ENCODE measurements around the gene MYPN.
"Not testable (repeated sequence)": the region's sequence is repeated elsewhere in the genome, so short reads cannot be mapped to it uniquely, and the experiment has no call there.

The MYPN gene

GRCh38 chr10:68171539-68172080 lies 62.3 kb downstream of the MYPN start:
- no peak for DNase-seq (ENCODE audit: low spot score)

- no peak for DNase-seq (ENCODE audit: low spot score)
Observed at GRCh38 chr10:68172324-68172723, 63.0 kb downstream of the MYPN start.

- no peak for DNase-seq (ENCODE audit: low spot score)
Observed at GRCh38 chr10:68175949-68176348, 66.7 kb downstream of the MYPN start.

DNA sequence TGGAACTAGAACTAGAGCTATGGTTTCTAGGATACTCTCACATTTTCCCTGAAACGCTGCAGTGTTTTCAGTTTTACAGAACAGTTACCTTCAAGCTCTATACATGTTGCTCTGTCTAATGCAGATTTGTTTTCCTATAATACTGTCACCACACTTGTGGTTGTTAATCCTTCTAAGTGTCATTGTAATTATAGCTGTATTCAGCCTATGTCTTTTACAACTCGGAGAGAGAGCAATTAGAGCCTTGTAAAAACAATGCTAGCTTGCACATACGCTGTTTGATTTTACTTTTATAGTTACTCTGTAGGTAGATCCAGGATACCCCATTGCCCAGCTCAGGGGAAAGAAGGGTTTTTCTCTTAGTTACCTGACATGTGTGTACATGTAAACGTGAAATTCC lies 67.5 kb downstream of the MYPN start:
- DNase-seq (ENCODE audit: low spot score): no peak

GRCh38 chr10:68178592-68178991 lies 69.3 kb downstream of the MYPN start:
- no peak for DNase-seq (ENCODE audit: low spot score)

GRCh38 chr10:68179016-68179415 lies 69.7 kb downstream of the MYPN start:
- DNase-seq (ENCODE audit: low spot score): no peak

DNA sequence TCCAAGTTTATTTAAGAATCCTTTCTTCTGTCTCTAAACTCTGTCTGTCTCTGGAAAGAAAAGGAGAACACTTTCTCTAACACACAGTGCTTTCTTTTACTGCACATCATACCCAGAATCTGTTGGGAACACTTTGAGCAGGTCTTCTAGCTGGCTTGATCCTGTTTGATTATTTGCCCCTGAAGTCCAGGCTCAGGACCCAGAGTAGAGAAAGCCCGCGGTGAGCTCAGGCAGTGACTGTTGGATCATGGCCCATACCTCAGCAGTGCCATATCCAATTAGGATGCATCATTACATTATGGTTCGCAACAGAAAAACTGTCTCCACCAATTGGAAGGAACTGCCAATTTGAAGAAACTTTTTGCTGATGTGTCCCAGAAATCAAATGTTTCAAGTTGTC lies 71.2 kb downstream of the MYPN start:
- no peak for DNase-seq (ENCODE audit: low spot score)

GRCh38 chr10:68184546-68184945 lies 75.3 kb downstream of the MYPN start:
- DNase-seq (ENCODE audit: low spot score): no peak

DNA sequence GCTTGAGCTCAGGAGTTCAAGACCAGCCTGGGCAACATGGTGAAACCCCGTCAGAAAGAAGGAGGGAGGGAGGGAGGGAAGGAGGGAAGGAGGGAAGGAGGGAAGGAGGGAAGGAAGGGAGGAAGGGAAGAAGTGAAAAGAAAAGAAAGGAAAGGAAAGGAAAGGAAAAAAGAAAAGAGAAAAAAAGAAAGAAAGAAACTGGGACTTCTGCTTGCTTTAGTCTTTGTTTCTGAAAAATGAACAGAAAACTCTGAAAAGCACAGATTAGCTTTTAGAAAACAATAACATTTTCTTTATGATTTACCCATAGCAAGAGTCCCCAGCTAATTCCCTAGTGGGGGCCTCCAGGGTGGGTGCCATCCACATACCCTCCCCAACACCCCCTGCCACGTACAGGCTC lies 75.8 kb downstream of the MYPN start:
- DNase-seq (ENCODE audit: low spot score): no peak

GRCh38 chr10:68188835-68189234 lies 79.5 kb downstream of the MYPN start:
- no peak for DNase-seq (ENCODE audit: low spot score)

DNA sequence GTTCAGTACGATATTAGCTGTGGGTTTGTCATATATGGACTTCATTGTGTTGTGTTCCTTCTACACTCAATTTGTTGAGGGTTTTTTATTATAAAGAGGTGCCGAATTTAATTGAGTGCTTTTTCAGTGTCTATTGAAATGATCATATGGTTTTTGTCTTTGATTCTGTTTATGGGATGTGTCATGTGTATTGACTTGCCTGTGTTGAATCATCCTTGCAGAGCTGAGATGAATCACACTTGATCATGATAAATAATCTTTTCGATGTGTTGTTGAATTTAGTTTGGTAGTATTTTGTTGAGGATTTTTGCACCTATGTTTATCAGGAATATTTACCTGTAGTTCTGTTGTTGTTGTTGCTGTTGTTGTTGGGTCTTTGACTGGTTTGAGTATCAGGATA lies 82.8 kb downstream of the MYPN start:
- no peak for DNase-seq (ENCODE audit: low spot score)

DNA sequence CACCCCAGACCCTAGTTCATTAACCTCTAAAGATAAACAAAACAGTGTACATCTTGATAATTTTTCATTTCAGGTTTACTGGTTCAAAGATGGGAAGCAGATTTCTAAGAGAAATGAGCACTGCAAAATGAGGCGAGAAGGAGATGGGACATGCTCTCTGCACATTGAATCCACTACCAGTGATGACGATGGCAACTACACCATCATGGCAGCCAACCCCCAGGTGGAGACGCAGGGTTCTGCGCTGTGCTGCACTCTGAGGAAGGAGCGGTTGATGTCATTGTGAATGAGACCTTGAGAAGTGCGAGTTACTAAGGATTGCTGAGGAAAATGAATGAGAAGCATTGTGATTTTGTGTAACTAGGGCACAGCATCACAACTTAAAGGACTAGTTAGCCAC lies 85.0 kb downstream of the MYPN start:
- no peak for DNase-seq (ENCODE audit: low spot score)

DNA sequence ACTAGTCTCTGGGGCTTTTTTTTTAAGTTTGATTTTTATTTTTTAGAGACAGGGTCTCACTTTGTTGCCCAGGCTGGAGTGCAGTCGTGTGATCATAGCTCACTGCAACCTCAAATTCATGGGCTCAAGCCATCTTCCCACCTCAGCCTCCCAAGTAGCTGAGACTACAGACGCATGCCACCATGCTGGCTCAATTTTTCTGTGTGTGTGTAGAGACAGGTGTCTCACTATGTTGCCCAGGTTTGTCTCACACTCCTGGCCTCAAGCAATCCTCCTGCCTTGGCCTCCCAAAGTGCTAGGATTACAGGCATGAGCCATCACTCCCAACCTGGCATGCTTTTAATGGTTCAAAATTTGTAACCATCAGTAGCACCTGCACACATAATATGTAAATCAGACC lies 86.5 kb downstream of the MYPN start:
- not testable (repeated sequence) for DNase-seq (ENCODE audit: low spot score)

DNA sequence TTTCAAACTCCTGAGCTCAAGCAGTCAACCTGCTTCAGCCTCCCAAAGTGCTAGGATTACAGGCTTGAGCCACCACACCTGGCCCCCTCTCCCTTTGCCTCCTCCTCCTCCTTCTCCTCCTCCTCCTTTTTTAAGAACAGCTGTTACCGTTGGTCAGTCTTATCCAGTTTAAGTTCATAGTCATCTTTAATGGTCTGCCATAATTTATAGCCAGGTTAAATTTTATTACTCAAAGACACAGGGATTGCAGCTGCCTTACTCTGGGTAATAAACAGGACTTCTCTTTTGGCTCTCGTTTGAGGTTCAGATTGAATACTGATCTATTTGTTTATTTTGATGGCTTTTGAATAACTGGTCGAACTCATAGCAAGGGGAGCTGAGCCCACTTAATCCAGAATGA lies 87.4 kb downstream of the MYPN start:
- no peak for DNase-seq (ENCODE audit: low spot score)

DNA sequence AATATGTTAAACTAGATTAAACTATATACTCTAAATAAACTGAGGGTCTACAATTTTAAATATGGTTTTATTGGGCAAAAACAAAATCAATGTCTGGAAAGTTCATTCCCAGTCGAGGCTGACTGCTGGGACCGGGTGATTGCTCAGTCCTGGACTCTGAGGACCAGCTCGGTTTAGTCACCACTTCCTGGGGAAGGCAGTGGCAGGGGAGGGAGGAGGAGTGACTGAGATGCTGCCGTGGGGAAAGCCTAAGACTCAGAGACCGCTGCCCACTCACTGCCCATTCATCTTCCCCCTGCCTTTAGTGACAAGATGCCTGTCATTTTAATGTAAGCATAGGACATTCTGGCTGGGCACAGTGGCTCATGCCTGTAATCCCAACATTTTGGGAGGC lies 93.7 kb downstream of the MYPN start:
- no peak for DNase-seq (ENCODE audit: low spot score)

GRCh38 chr10:68208424-68209042 lies 99.2 kb downstream of the MYPN start:
- peak; percentile 25 for DNase-seq (ENCODE audit: low spot score)

GRCh38 chr10:68211669-68212068 lies 102.4 kb downstream of the MYPN start:
- no peak for DNase-seq (ENCODE audit: low spot score)

DNA sequence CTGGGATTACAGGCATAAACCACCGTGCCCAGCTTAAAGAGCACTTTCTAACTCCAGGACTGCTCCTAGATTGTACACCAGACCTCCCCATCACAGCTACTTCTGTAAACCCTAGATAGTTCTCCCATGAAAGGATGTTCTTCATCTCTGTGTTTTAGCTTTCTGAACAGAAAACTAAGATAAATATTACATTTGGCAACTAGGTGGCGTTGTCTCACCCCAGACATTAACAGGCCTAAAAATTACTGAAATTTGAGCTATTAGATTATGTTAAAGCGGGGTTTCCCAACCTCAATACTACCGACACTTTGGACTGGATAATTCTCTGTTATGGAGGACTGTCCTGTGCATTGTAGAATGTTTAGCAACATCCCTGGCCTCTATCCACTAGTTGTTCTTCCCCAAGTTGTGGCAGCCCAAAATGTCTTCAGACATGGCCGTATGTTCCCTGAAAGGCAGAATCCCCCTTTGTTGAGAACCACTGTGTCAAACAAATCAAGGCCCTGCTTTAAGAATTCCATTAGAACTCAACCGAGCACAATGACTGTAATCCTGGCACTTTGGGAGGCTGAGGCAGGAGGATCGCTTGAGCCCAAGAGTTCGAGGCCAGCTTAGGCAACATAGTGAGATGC lies 103.5 kb downstream of the MYPN start:
- peak; percentile 25 for DNase-seq (ENCODE audit: low spot score)

- DNase-seq (ENCODE audit: low spot score): no peak
Observed at GRCh38 chr10:68218786-68219185, 109.5 kb downstream of the MYPN start.

DNA sequence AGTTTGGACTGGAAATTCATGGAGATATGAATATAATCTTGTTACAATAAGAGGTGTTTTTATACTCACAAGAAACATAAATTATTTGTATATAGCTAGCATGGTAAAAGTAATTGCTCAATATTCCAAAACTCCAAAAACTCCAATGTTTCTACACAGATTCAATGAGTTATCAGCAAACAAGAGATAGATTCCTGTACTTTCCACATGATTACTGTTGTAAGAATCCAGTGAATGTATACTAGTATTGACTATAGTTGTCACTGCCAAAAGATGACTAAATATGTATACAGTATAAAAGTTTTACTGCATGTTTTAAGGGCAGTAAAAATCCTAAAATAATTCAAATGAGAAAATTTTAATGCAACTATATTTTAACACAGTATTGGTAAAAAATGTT lies 111.9 kb downstream of the MYPN start:
- DNase-seq (ENCODE audit: low spot score): no peak

GRCh38 chr10:68222391-68222790 lies 113.1 kb downstream of the MYPN start:
- no peak for DNase-seq (ENCODE audit: low spot score)

DNA sequence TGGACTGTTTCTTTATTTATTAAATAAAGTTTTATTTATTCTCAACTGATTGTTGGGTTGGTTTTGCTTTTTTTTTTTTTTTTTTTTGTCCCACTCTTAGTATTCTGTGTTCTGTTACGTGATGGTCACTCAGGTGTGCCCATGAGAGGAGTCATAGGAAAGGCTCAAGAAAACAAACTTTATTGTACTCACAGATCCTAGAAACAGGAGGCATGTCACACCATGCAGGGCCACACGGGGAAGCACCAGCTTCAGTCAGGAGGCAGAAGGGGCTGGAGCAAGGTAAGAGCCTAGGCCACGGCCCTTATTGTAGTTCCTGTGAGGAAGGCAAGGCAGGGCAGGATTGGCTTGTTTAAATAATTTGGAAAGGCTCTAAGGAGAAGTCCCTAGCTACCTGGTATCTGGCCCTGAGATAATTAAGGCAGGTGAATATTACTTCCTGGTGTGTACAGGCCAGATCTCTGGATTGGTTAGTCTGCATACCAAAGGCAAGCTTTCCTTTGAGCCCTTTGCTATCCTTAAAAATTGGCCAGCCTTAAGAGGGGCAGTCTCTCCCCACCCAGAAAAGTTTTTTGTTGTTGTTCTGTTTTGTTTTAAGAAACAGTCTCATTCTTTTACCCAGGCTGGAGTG lies 114.4 kb downstream of the MYPN start:
- no peak for DNase-seq (ENCODE audit: low spot score)

GRCh38 chr10:68224810-68225209 lies 115.5 kb downstream of the MYPN start:
- no peak for DNase-seq (ENCODE audit: low spot score)

- DNase-seq (ENCODE audit: low spot score): no peak
Observed at GRCh38 chr10:68230268-68230667, 121.0 kb downstream of the MYPN start.

Measured in activated CD4-positive, alpha-beta T cell treated with anti-CD3 and anti-CD28 coated beads, Interleukin-2, Interleukin-4, amounts not matched to agents 100 ng/mL and 50 ng/mL, durations not matched to agents 16 hours and 8 hours (primary cell).